GM21381 (cell line): ENCODE results near the gene CD3E.

Experiments
- ATAC-seq: cut with Tn5 transposase; IDR thresholded peaks from one replicate; pipeline ENCODE4 v1.9.1; 2021; ENCODE audit warnings: mild to moderate bottlenecking, moderate library complexity; ENCODE audit not compliant: unreplicated experiment

The CD3E gene

GRCh38 chr11:118304568-118305248 lies at the start of gene CD3E:
Gene CD3E, plus strand, starts transcription at chr11:118304730. Its CDS starts 223 bp downstream, at chr11:118304953.
- ATAC-seq: no peak

GRCh38 chr11:118258410-118258809 lies 46.1 kb upstream of the CD3E start:
- ATAC-seq: no peak

- ATAC-seq: no peak
Observed at GRCh38 chr11:118259138-118259537, 45.4 kb upstream of the CD3E start.

GRCh38 chr11:118260353-118260752 lies 44.2 kb upstream of the CD3E start:
- no peak for ATAC-seq

GRCh38 chr11:118263112-118263511 lies 41.4 kb upstream of the CD3E start:
- ATAC-seq: no peak

GRCh38 chr11:118263695-118264568 lies 40.6 kb upstream of the CD3E start, which contains the start of gene MPZL2:
Gene MPZL2, minus strand, starts transcription at chr11:118264297. Its CDS starts 144 bp downstream, at chr11:118264153.
- ATAC-seq: no peak

- ATAC-seq: no peak
Observed at GRCh38 chr11:118264569-118265465, 39.7 kb upstream of the CD3E start.

- ATAC-seq: no peak
Observed at GRCh38 chr11:118265954-118266353, 38.6 kb upstream of the CD3E start.

GRCh38 chr11:118267486-118267885 lies 37.0 kb upstream of the CD3E start:
- no peak for ATAC-seq

- no peak for ATAC-seq
Observed at GRCh38 chr11:118272001-118272400, 32.5 kb upstream of the CD3E start.

- ATAC-seq: no peak
Observed at GRCh38 chr11:118274186-118274585, 30.3 kb upstream of the CD3E start.

- ATAC-seq: no peak
Observed at GRCh38 chr11:118275176-118275575, 29.4 kb upstream of the CD3E start.

GRCh38 chr11:118276422-118276821 lies 28.1 kb upstream of the CD3E start:
- no peak for ATAC-seq

GRCh38 chr11:118277312-118277711 lies 27.2 kb upstream of the CD3E start:
- ATAC-seq: no peak

- ATAC-seq: no peak
Observed at GRCh38 chr11:118281284-118281683, 23.2 kb upstream of the CD3E start.

- ATAC-seq: no peak
Observed at GRCh38 chr11:118282606-118283005, 21.9 kb upstream of the CD3E start.

GRCh38 chr11:118283037-118283636 lies 21.4 kb upstream of the CD3E start:
- no peak for ATAC-seq

GRCh38 chr11:118283756-118284350 lies 20.7 kb upstream of the CD3E start:
- ATAC-seq: no peak

- ATAC-seq: no peak
Observed at GRCh38 chr11:118286545-118286944, 18.0 kb upstream of the CD3E start.

GRCh38 chr11:118287006-118287405 lies 17.5 kb upstream of the CD3E start:
- ATAC-seq: no peak
